GM10847 (cell line): ENCODE results near the gene PRKAG2.

Source experiments
- POLR2A ChIP-seq: IDR thresholded peaks from 2 replicates; pipeline ENCODE4 v1.6.1; 2011; ENCODE audit not compliant: insufficient read length; ENCODE audit errors: extremely low read depth

Gene PRKAG2

GRCh38 chr7:151816562-151817314 is 60.2 kb downstream of the PRKAG2 start:
- no peak for TF ChIP-seq POLR2A

DNA sequence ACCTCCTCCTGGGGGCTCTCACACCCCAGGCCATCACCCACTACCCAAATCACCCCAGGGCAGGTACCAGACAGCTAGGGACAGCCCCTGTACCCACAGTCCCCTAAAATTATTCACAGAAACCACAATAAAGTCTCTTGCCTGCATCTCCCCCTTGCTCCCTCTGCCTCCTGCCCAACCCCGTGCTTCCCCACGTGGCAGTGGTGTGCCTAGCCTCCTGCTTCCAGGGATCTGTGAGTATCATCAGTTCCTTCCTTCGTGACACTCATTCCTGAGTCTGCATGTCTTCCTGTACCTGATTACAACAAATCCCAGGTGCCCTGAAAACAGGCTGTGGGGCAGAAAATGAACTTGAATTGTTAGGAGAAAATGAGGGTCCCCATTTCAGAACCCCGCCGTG is 61.5 kb downstream of the PRKAG2 start:
- TF ChIP-seq POLR2A: no peak

DNA sequence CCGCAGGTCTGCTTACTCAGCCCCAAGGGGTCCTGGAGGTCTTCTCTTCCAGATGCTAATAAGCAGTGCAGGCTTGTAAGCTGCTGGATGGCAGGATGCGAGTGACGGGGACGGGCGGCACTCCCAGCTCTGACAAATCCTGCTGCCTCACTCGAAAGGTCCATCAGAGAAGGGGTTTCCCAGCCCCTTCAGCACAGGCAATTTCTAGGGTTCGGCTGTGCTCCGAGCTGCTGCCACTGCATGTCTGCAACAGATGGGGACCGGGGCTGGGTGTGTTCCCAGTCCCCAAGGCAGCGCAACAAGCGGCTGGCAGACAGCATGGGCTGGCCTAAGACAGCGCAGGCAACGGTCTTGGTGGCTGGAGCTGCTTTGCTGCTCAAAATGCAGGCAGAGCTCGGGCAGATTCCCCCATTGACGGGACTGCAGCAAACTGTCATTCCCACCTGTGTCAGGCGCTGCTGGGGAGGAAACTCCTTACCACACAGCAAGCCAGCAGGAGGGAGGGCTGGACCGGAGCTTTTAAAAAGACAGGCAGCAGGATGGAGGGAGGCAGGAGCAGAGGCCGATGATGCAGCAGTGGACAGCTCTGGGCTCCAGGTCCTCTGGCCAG is 62.4 kb downstream of the PRKAG2 start:
- TF ChIP-seq POLR2A: no peak

DNA sequence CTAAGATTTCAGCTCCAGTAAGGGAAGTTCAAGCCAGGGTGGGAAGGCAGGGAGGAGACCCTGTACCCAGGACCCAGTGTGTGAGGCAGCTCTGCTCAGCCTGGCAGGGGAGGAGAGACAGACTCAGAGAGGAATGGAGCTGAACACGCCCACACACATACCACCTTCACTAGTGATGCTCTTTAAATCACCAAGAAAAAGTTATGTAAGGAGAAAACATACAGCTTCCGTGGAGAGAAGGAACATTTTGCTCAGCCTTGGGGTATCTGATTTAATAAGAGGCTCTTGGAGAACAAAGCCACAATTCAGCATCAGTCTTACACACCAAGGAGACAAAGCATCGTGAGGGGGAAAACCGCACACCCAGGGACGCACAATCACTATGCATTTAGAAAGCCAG is 62.9 kb downstream of the PRKAG2 start:
- no peak for TF ChIP-seq POLR2A

GRCh38 chr7:151813445-151813844 is 63.5 kb downstream of the PRKAG2 start:
- TF ChIP-seq POLR2A: no peak

DNA sequence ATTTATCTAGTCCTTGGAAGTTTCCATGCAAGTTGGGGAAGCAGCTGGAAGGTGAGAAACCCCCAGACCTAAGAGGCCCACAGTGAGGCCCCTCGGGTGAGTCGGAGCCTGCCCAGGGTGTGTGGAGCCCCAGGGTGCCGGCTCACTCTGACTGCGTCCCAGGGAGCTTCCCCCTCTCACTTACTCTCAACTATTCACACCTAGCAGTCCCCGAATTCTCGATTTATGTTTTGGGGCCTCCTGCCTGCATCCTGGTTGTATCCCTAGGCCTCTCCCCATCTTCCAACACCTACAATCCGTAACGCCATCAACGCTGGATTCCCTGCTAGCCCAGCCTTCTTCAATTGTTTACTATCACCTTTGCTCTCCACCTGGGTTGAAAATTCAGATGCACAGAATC is 63.9 kb downstream of the PRKAG2 start:
- no peak for TF ChIP-seq POLR2A

DNA sequence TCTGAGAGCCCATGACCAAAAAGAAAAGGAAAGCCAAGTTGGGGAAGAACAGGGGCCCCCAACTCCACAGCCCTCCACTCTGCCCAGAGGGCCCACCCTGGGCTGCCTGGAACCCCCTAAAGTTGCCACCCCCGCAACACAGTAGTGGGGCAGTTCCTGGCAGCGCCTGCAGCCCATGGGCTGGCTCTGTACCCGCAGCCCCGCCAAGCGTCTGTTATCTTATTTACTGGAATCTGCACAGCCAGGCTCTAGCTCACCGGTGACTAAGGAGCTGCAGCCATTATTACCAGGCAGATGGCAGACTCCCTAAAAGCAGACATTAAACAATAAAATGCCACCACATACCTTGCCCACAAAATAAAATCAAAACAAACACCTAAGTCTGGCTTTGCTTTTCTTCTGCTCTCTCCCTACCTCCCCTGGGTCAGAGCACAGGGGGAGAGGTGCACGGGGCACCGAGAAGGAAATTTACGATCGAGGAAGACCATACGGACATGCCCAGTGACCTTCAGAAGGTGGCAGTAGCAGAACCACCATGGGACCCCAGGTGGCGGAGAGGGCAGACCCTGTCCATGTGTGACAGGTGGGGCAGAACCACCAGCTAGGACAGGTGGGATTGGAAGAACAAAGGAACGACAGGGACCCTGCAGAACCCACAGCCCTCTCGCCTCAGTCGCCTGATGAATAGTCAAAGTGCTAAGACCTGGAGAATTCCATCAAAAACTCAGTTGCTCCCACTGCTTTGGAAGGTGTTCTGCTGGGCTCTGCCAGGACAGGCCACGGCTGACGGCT is 66.3 kb downstream of the PRKAG2 start:
- TF ChIP-seq POLR2A: no peak

- TF ChIP-seq POLR2A: no peak
These were observed 67.1 kb downstream of the PRKAG2 start for GRCh38 chr7:151809864-151810170.

- TF ChIP-seq POLR2A: no peak
These were observed 67.6 kb downstream of the PRKAG2 start for GRCh38 chr7:151809146-151809863.

- no peak for TF ChIP-seq POLR2A
These were observed 68.3 kb downstream of the PRKAG2 start for GRCh38 chr7:151808400-151809145.

GRCh38 chr7:151807846-151808245 is 69.1 kb downstream of the PRKAG2 start:
- TF ChIP-seq POLR2A: no peak

DNA sequence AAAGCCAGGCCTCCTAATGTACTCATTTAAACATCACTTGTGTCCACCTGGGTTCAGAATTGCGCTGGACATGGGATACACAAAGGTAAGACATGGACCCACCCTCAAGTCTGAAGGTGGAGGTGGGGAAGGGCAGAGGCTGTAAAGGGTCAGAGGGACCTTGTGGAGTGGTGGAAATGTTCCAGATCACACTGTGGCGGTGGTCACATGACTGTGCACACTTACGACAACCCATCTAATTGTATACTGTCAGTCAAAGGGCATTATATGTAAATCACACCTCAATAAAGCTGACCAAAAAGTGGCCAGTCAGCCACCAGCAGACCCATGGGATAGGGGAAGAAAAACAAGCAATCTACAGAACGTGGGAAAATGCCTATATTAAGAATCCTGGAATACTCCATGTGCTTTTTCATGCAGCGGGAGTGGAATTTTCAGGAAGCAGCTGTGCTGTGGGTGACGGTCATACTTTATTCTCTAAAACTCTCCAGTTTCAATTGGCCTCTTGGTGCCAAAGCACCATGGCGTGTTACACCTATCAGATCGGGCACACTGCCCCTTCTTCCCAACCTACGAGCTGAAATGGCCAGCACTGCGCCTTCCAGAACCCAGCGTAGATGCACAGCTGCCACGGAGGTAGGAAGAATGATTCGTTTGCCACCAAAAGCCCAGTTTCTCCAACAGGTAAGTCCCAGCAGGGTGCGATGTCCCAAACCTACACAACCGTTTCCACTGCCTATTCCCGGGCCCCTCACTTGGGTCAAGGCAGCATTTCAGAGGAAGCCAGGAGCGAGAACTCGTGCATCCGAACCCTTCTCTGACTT is 69.8 kb downstream of the PRKAG2 start:
- TF ChIP-seq POLR2A: no peak

DNA sequence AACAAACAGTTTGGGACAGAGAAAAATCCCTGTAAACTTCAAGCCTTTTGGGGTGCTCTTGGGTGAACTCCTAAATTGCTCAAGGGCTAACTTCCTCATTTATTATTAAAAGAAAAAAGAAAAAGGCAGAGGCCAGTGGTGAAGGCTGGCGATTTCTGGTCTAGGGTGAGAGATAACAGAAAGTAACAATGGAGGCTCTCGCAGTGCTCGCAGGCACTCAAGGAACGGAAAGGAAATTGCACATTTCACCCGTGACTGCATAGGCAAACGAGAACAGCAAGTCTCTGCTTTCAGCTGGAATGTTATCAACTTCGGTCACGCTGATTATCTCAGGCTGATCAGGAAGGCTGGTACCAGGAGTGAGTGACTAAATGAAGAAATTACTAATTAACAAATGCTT is 70.7 kb downstream of the PRKAG2 start:
- TF ChIP-seq POLR2A: no peak

DNA sequence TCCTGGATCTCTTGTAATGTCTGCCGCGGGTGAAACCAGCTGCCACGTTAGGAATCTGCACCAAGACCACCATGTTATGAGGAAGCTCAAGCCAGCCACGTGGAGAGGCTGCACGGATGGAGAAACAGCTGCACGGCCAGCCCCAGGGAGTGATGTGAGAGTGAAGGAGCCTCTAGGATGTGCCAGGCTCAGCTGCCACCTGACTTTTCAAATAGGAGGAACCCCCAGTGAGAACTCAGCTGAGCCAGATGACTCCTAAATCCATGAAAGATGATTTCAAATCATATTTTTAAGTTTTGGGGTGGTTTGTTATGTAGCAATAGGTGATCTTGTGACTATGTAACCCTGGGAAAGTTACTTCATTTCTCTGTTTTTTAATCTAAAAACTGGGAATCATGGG is 71.7 kb downstream of the PRKAG2 start:
- no peak for TF ChIP-seq POLR2A
